Measurements from ENCODE around the gene TRIM32.
A peak's percentile ranks its signal among the peaks of the same experiment; 100 is the strongest.
"Not testable (repeated sequence)": the region's sequence is repeated elsewhere in the genome, so short reads cannot be mapped to it uniquely, and the experiment has no call there.

The TRIM32 gene

DNA sequence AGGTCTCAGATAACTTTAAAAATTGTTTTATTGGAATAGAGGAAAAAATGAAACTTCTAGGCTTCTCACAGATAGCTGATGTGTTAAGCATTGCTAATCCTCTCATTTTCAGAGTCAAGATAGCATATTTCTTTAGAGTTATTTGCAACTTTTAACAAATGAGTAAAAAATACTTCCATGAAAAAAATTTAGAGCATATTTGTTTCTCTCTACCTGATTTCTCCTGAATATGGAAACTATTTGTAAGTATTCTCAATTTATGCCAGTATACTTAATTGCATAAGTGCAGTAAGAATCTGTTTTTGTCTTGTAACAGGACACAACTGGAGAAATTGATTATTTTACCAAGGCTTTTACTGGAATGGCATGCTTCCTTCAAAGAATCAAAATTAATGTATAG is 3.6 kb upstream of the TRIM32 start:
- no peak for DNase-seq

DNA sequence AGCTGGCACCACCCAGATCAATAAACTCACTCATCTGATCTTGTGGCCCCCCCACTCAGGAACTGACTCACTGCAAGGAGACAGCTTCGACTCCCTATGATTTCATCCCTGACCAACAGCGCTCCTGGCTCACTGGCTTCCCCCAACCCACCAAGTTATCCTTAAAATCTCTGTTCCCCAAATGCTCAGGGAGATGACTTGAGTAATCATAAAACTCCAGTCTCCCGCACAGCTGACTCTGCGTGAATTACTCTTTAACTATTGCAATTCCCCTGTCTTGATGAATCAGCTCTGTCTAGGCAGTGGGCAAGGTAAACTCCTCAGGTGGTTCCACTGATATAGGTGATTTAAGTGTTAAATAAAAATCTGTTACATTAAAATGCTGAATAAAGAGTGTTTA is 1.9 kb upstream of the TRIM32 start:
- DNase-seq = no peak

DNA sequence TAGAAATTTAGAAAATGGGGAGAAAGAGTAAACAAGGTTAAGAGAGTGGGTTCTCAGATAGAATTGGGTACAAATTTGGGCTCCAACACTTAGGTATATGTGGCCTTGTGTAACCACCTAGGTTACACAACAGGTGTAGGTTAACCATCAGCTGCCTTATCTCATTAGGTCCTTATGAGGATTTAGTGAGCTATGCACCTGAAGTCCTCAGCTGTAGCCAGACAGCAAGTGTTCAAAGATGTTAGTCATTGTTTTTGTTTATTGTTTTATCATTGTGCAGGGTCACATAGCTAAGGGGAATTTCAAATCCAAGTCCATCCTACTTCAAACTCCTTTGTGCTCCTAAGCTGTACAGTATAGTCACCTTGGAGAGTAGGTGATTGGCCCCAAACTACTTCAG is 970 bp upstream of the TRIM32 start:
- DNase-seq = no peak

DNA sequence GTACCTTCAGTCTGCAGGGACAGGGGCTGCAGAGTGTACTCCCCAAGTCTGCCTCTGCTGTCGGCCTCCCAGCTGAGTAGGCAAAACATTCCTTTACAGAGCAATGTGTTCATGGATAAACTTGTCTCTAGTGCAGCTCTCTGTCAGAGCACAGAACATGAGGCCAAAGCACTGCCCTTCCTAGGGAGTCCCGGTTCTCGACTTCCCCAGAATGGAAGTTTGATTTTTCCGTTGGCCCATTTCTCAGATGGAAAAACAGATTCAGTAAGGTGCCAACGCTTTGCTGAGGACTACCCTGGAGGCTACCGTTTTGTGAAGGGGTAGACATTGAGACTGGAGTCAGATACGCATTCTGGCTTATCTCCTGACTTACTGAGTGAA is 422 bp upstream of the TRIM32 start:
- no peak for DNase-seq

DNA sequence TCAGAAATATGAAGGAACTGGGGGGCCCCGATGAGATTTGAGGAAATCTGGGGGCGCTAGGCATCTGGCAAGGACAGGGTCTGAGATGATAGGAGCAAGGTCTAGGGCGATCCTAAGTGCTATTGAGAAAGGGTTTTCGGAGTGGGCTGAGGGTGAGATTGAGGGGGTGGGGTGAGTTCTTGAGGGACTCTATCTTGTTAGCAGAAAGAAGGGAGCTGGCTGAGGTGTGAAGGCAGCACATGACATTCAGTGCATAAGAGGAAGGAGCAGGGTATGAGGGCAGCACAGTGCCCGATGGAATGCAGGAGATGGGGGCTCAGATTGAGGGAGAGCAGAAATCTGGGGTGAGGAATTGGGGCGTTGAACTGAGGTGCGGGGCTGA is 640 bp downstream of the TRIM32 start:
- DNase-seq = peak in 1 of 2 experiments; percentile 36

DNA sequence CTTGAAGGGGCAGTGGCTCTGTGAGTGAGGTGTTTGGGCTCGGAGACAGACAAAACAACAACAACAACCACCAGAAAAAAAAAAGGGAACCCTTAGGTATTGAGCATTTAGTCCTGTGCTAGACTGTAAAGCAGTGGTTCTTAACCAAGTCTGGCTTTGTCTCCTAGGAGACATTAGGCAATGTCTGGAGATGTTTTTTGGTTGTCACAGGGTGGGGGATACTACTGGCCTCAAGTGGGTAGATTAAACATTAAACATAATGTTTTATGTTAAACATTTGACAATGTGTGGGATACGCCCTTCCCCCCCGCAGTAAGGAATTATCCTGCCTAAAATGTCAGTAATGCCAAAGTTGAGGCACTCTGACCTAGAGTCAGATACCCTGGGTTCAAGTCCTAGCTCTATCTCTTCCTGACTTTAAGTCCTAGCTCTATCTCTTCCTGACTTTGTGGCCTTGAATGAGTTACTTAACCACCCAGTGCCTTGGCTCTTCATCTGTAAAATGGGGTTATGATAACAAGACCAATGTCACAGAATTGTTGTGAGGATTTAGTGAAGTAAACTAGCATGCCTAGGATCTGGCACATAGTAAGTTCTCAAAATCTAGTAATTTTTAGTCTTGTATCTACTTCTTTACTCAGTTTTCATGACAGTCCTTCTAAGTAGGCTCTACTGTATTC is 1.8 kb downstream of the TRIM32 start:
- no peak for DNase-seq

DNA sequence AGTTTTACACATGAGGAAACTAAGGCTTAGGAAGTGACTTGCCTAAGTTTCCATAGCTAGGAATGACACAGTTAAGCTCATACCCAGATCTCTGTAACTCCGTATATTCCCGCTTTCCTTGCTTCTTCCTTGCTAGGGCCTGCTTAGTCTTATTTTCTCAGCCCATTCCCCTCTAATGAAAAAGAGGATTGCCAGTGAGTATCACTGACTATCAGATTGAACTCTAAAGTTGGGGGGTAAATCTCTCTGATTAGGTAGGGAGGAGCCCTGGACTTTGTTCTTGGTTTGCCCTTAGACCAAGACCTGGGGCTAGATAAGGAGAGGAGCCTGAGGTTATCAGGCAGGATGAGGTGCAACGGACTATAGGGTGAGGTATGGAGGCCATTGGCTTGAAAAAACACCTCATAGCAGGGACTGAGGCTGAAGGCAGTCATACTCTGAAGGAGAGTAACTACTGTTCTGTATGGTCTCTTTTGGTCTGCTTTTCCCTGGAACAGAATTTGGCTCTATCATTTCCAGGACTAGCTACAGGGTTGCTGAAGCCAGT is 2.5 kb downstream of the TRIM32 start:
- no peak for DNase-seq

DNA sequence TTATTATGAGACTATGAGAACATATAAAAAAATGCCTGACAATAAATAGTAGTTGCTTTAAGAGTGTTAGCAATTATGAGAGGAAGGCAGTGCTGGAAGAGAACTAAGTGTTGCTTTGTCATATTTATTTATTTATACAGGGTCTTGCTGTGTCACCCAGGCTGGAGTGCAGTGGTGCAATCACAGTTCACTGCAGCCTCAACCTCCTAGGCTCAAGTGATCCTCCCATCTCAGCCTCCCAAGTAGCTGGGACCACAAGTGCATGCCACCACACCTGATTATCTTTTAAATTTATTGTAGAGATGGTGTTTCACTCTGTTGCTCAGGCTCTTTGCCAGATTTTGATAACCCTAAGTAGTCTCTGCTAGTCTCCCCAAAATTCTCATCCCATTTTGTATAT is 3.7 kb downstream of the TRIM32 start:
- not testable (repeated sequence) for DNase-seq

DNA sequence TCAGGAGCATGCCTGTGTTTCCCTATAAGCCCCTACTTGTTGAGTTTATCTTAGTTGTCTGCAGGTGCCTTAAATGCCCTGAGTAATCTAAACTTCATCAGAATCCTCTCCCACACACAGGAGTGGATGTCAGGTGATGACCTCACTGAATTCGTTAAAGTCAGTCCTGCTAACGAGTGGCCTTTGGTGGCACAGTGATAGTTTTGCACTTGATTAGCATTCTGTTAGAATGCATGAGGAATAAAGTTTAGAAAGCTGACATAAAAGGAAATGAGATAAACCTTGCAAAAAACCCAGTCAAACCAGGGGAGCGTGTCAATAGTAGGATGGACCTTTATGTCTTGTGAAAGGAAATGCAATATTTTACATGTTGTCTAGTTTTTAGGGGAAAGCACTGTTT is 4.5 kb downstream of the TRIM32 start:
- DNase-seq = no peak

DNA sequence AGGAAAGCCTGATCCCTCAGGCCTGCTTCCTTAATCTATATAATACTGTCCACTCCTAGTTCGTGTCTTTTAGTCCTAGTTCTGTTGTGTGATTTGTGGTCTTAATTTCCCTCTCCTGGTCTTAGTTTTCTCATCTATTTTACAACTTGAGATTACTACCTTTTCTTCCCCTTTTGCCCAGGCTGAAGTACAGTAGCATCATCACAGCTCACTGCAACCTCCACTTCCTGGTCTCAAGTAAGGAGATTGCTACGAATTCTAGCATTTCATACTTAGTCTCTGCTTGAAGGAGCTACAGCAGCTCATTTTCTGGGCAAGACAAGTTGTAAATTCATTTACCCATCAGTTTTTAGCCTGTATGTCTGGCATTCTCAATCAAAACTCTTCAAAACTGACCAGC is 5.5 kb downstream of the TRIM32 start:
- no peak for DNase-seq

DNA sequence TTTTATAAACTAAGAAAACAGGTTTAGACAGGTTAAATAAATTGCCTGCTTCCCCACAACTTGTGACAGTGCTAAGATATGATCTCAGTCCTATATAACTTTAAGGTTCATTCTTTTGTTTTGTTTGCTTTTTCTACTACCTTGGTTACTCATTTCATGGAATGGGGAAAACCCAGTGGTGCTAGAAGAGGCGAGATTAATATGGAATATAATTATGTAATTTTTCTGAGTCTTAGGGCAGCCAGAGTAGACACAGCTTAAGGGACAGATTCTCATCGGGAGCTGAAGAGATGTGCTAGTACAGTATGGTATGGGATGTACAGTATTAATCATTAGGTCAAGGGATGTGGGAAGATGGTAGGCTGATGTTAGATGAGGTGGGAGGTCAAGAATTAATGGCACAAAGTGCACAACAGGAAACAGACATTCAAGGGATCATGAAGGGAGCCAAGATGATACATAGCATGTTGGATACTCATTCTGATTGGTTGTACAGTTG is 6.2 kb downstream of the TRIM32 start:
- DNase-seq = no peak

DNA sequence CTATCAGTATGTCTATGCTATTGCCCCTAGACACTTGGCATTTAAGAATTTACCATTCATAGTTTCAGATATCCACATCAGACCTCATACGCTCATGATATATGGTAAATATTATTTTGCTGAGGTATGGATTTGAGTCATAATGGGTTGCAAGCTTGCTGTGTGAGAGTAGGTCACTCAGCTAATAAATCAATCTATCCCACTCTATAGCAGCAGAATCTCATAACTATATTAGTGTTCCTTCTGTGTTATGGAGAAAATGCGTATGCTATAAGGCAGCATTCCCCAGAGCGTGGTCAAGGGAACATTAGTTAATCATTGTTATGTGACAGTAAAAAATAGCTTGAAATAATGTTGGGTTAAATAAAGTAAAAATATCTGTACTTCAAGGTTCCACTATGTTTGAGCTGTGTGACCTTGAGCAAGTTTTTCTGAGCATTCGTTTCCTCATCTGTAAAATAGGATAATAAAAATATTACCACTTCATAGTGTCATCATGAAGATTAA is 7.7 kb downstream of the TRIM32 start:
- no peak for DNase-seq

DNA sequence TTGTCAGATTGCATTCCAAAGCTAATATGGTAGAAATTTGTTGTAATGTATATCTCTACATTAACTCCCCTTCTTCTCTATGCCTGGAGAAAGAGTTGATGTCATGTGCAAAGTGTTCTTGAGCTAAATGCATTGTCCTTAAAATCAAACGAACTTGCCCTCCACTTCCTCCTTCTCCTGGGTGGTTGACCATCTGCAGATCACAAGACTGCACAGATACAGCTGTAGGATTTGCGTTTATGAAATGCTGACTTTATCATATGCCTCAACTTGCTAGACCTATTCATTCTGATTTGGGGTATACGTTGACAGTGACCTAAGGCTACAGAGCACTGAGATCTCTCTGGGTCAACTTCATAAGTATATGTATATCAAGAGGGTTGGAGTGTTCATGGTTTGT is 8.3 kb downstream of the TRIM32 start:
- DNase-seq = no peak

DNA sequence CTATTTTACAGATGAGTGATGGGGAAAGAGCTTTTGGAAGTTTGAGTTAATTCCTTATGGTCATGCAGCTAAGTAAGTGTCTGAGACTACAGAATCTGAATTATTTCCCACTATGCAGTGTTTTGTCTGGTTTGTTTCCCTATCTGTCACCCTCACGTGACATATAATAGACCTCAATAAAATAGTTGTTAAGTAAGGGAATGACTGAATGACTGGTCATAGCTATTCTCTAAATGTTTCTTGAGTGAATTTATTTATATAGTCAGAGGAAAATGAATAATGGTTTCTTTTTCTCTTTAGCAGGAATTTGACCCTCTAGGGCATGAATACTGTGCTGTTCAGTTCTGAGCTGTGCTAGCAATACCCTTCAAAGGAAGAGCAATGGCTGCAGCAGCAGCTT is 10.3 kb downstream of the TRIM32 start:
- no peak for DNase-seq

DNA sequence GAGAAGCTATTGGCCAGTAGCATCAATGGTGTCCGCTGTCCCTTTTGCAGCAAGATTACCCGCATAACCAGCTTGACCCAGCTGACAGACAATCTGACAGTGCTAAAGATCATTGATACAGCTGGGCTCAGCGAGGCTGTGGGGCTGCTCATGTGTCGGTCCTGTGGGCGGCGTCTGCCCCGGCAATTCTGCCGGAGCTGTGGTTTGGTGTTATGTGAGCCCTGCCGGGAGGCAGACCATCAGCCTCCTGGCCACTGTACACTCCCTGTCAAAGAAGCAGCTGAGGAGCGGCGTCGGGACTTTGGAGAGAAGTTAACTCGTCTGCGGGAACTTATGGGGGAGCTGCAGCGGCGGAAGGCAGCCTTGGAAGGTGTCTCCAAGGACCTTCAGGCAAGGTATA is 10.8 kb downstream of the TRIM32 start:
- no peak for DNase-seq

DNA sequence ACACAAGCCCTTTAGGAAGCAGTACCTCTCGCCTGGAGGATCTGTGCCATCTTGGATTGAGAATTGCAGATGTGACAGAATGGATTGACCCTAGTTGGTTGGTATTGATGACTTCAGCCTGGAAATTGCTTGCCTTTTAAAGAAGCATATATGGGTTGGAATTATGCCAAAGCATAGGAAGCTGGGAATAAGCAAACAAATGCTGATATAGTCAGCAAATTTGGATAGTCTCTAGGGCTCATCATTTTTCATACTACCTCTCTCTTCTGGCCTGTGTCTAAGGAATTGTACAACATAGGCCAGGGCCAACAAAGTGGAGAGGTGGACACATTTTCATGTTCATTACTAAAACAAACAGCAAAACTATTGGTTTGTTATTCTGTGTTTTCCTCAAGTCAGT is 13.2 kb downstream of the TRIM32 start:
- no peak for DNase-seq

DNA sequence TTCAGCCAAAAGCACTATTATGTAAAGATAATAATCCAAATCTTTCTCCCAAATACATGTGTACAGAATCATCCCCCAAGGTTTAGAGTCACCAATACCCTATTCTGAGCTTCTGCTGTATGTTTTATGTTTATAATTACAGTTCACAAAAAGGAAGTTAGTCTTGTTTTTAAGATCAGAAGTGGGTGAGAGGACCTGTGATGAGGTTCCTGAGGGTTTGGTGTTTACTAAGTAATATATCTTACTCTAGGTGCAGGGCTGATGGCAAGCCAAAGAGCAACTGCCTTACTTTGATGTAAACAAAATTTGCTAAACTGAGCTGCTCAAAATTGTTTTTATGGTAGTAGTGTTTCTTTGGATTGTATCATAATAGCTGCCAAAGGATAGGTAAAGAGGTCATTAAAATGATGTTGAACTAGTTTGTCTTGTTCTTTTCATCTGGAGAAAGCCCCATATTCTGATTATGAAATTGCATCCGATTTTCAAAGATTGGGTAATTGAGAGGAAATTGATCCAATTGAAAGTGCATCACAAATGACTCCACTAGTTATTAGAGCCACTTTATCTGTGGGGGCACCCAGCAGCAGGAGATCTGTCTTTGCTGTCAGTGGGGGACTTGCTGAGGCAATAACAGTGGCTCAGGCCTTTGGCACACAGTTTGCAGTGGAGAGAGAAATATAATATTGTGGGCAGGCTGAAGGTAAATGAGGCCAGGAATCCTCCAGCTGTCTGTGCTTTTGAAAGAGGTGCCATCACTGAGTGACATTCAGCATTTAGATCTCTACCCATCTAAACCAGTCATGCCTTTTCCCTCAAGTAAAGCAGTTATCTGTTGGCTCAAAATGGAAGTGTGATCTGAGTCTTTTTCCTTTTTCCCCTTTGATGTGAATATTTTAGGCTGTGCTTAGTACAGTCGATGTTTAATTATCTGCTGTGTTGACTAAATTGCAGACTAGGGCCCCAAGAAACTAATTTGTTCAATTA is 14.1 kb downstream of the TRIM32 start:
- DNase-seq = no peak

DNA sequence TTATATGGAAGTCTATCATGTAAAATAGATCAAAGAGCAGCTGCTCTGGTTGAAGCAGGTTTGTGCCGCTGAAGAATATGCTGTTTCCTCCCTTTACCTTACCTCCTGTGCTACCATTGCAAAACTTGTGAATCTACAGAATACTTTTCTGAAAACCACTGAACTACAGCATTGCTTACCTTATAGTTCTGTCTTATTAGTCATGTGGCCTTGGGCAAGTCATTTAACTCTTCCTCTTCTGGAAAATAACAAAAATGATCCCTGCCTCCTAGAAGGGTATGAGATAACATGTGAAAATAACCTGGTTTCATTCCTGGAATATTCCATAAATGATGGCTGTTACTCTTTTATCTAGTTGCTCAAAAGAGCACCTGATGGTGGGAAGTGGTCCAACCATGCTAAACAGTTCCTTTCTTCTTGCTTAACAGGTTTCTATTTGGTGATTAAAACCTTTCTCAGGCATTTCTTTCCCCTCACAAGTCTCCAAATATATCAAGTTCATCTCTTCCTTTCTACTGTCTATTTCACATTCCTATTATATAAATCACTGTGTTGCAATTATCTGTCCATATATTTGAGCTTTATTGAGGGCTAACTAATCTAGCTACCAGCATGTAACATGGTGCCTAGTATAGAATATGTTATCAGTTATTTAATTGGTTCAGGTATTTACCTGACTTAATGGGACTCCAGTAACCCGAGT is 15.0 kb downstream of the TRIM32 start:
- DNase-seq = no peak

DNA sequence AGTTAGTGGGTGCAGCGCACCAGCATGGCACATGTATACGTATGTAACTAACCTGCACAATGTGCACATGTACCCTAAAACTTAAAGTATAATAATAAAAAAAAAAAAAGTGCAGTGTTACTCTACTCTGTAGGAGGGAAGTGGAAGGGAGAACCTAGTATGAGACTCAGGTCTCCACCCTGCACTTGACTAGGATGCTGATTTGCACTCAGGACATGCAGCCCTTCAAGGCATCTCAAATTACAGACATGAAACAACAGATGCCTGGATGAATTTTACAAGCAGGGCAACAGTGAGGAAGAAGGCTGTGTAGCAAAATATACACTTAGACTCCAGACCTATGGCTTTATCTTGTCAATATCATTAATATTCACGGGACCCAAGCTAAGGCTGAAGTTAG is 16.5 kb downstream of the TRIM32 start:
- DNase-seq = no peak

DNA sequence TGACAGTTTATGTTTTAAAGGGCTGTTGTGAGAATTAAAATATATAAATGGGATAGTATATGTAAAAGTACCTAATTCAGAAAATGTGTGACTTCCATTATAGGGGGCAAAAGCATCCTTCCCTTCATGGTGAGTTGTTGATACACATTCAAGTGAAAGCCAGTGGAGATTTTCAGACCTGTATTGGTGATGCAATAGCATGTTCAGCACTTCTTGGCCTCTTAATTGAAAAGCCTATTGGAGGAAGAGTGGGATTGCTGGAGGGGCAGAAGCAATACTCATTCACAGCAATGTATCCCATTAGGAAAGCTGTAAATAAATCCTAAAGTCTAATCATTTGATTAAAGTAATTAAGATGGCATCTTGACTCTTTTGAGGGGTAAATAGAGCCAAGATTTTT is 17.4 kb downstream of the TRIM32 start:
- DNase-seq = no peak

DNA sequence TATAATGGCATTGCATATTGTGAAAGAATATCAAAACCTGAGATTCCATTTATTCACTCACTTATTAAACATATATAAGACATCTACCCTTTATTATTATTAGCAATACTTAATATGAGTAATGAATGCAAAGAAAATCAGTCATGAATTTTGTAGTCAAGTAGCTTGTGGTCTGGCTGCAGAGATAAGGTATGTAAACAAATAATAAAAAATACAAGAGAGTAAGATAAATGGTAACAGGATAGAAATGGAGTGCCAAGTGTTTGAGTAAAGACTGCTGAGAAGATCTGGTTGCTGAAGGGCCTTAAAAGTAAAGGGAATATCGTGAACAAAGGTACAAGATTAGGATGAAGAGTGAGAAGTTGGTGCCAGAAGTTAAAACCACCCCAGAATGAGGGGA is 18.4 kb downstream of the TRIM32 start:
- DNase-seq = no peak

DNA sequence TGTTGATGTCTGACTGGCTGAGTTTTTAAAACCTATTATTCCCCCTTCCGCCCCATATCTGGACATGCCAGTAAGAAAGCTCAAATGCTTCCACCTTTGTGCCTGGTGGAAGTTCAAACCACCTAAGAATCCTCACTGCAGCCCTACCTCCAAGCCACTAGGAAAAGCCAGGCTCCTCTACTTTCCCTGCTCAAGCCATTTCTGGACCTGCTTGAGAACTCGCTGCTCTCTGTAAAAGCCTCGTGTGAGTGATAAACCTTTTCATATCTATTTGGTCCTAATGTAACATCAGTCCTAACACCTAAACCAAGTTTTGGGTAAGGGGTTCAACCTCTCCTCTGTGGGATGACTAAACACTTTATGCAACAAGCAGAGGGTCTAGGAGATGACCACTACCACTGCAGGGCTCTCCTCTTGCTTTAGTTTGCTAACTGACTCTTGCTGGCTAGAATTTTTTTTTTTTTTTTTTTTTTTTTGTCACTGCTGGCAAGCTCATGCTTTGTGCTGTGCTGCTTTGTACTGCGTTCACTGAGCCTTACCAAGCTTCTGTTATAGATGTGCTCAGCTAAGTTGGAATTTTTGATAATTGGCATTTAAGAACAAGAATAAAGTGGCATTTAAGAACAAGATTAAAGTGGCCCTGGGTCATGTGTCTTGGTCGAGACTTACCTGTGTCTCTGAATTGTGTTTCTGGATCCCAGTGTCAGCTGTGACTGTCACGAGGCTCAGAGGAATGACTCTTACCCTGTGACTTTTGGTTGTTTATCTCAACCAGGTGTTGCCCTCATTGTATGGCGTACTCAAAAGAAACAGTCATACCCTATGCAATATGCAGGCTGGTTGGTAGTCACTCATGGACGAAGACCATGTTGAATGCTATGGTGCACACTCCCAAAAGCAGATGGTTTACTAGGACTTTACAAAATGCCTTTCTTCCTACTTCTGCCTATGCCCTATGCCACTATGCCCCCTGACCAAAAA is 19.5 kb downstream of the TRIM32 start:
- no peak for DNase-seq
